PC-3 (cell line): ENCODE results near the gene TDRD1.

Experiments
- CTCF ChIP-seq: fragments of 300-600 bp; sonication (generic); conservative IDR thresholded peaks from 2 replicates; pipeline ENCODE4 v1.5.1; 2017; ENCODE audit warnings: antibody characterized with exemption, low read depth, mild to moderate bottlenecking, low read length
- EZH2 ChIP-seq: fragments of 300-600 bp; sonication (generic); IDR thresholded peaks from one replicate; pipeline ENCODE4 v1.6.1; 2017; ENCODE audit warnings: antibody characterized with exemption, mild to moderate bottlenecking, low read length; ENCODE audit not compliant: unreplicated experiment

DNA sequence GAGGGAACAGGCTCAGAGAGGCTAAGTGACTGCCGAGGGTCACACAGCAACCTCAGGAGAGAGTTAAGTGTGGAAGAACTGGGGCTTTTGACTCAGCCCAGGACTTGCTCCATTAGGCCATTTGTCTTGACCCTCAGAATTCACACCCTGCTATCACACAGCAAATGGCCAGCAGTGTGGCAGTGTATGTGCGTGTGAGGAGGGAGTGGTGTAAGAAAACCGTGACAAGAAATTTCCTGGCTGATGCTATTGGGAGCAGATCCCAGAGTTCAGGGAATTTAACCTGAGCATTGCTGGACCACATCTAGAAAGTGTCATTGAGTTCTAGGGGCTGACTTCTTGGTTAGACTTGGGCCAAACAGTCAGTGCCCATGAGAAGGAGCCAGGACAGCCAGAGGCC, 78.3 kb downstream of the TDRD1 start:
- TF ChIP-seq CTCF: no peak
- no peak for TF ChIP-seq EZH2
